ENCODE data around the gene UAP1.
"Not testable (repeated sequence)": the region's sequence is repeated elsewhere in the genome, so short reads cannot be mapped to it uniquely, and the experiment has no call there.

UAP1 gene

DNA sequence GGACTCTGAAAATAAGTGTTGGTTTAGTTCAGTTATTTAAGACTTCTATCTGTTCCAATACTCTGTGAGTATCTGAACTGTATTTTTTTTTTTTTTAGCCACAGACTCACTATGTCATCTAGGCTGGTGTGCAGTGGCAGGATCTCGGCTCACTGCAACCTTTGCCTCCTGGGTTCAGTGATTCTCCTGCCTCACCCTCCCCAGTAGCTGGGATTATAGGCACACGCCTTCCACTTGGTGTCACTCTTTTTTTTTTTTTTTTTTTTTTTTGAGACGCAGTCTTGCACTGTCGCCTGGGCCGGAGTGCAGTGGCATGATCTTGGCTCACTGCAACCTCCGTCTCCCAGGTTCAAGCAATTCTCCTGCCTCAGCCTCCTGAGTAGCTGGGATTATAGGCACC, 21.4 kb downstream of the UAP1 start:
- 86 to 91% methylated on average over 6 of the region's 6 CpGs for WGBS, 2 experiments
- not testable (repeated sequence) for H3K27me3 ChIP-seq (ENCODE audit: control insufficient read depth, insufficient read depth, low read length, poor library complexity, severe bottlenecking); H3K4me3 ChIP-seq (ENCODE audit: insufficient read depth, low read depth, low read length); H3K4me1 ChIP-seq (ENCODE audit: control insufficient read depth, insufficient read depth, low read length); H3K27ac ChIP-seq (ENCODE audit: insufficient read depth, low read depth, low read length, poor library complexity, severe bottlenecking); H3K9me3 ChIP-seq (ENCODE audit: control insufficient read depth, low read length); H3K36me3 ChIP-seq (ENCODE audit: control insufficient read depth, insufficient read depth, low read length)

DNA sequence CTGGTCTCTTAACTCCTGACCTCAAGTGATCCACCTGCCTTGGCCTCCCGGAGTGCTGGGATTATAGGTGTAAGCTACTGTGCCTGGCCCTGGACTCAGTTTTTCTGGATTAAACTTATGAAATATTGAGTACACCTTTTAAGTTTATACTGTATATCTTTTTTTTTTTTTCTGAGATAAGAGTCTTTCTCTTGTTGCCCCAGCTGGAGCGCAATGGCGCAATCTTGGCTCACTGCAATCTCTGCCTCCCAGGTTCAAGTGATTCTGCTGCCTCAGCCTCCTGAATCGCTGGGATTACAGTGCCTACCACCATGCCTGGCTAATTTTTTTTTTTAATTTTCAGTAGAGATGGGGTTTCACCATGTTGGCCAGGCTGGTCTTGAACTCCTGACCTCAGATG, 23.6 kb downstream of the UAP1 start:
- not testable (repeated sequence) for H3K27me3 ChIP-seq (ENCODE audit: control insufficient read depth, insufficient read depth, low read length, poor library complexity, severe bottlenecking); H3K9me3 ChIP-seq (ENCODE audit: control insufficient read depth, low read length); H3K27ac ChIP-seq (ENCODE audit: insufficient read depth, low read depth, low read length, poor library complexity, severe bottlenecking); H3K4me1 ChIP-seq (ENCODE audit: control insufficient read depth, insufficient read depth, low read length); H3K36me3 ChIP-seq (ENCODE audit: control insufficient read depth, insufficient read depth, low read length); H3K4me3 ChIP-seq (ENCODE audit: insufficient read depth, low read depth, low read length)
- WGBS, 2 experiments, result 93 to 96% methylated on average over 4 of the region's 4 CpGs

DNA sequence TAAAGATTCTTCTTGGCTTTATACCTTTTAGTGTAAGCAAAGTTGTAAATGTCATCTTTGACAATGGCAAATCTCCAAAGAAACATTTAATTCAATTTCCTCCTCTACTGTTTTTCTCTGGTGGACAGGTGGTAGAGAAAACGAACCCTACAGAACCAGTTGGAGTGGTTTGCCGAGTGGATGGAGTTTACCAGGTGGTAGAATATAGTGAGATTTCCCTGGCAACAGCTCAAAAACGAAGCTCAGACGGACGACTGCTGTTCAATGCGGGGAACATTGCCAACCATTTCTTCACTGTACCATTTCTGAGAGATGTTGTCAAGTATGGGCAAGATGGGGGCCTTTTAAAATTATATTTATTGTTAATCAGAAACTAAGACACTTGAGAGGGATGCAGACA, 25.8 kb downstream of the UAP1 start:
- no peaks in the 10 kb centered on the region for H3K36me3 ChIP-seq (ENCODE audit: control insufficient read depth, insufficient read depth, low read length)
- no peak overlapping the region for H3K4me3 ChIP-seq (ENCODE audit: insufficient read depth, low read depth, low read length)
- H3K27ac ChIP-seq (ENCODE audit: insufficient read depth, low read depth, low read length, poor library complexity, severe bottlenecking), result no peak overlapping the region
- no peaks in the 10 kb centered on the region for H3K9me3 ChIP-seq (ENCODE audit: control insufficient read depth, low read length)
- no peaks in the 10 kb centered on the region for H3K4me1 ChIP-seq (ENCODE audit: control insufficient read depth, insufficient read depth, low read length)
- 97 to 100% methylated on average over 6 of the region's 6 CpGs for WGBS, 2 experiments
- H3K27me3 ChIP-seq (ENCODE audit: control insufficient read depth, insufficient read depth, low read length, poor library complexity, severe bottlenecking), result no peaks in the 10 kb centered on the region

DNA sequence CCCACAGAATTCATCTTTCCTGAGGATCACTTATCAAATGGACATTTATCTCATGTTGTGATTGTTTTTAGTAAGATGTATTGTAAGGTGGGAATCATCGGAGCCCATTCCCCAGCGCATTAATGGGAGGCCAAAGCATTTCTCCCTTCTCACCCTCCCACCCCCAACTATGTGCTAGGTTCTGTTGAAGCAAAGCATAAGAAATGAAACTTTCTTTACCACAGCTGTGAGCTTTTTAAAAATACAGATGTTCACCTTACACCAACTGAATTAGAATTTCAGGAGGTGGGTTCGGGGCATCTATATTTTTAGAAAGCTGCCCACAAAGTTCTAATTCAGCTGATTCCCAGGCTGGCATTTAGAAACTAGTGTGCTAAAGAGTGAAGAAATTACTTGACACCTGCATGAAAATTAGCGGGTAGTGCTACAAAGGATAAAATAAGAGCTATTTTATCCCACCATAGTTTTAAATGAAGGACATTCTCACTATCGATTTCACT, 26.3 kb downstream of the UAP1 start:
- Histone ChIP-seq H3K27ac (ENCODE audit: insufficient read depth, low read depth, low read length, poor library complexity, severe bottlenecking) (no peak overlapping the region), H3K4me1 (ENCODE audit: control insufficient read depth, insufficient read depth, low read length) (no peaks in the 10 kb centered on the region), H3K9me3 (ENCODE audit: control insufficient read depth, low read length) (no peaks in the 10 kb centered on the region), H3K27me3 (ENCODE audit: control insufficient read depth, insufficient read depth, low read length, poor library complexity, severe bottlenecking) (no peaks in the 10 kb centered on the region), H3K36me3 (ENCODE audit: control insufficient read depth, insufficient read depth, low read length) (no peaks in the 10 kb centered on the region), H3K4me3 (ENCODE audit: insufficient read depth, low read depth, low read length) (no peak overlapping the region)
- WGBS, 2 experiments, result 94 to 96% methylated on average over 3 to 5 of the region's 5 CpGs

DNA sequence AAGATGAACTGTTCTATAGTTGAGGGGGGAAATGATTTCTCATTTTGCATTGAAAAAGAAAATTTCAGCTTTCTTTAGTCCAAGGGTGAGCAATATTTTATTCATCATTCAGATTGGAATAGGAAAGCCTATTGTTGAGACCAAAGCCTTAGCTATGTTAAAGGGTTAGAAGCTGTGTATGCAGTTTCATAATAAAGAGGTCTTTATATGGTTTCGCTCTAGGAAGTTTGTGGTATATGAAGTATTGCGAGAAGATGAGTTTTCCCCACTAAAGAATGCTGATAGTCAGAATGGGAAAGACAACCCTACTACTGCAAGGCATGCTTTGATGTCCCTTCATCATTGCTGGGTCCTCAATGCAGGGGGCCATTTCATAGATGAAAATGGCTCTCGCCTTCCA, 28.6 kb downstream of the UAP1 start:
- H3K36me3 ChIP-seq (ENCODE audit: control insufficient read depth, insufficient read depth, low read length), result no peaks in the 10 kb centered on the region
- H3K27me3 ChIP-seq (ENCODE audit: control insufficient read depth, insufficient read depth, low read length, poor library complexity, severe bottlenecking), result no peaks in the 10 kb centered on the region
- WGBS, 2 experiments, result 94 to 96% methylated on average over 3 of the region's 3 CpGs
- no peak overlapping the region for H3K4me3 ChIP-seq (ENCODE audit: insufficient read depth, low read depth, low read length)
- H3K27ac ChIP-seq (ENCODE audit: insufficient read depth, low read depth, low read length, poor library complexity, severe bottlenecking), result no peak overlapping the region
- H3K9me3 ChIP-seq (ENCODE audit: control insufficient read depth, low read length), result no peaks in the 10 kb centered on the region
- H3K4me1 ChIP-seq (ENCODE audit: control insufficient read depth, insufficient read depth, low read length), result no peaks in the 10 kb centered on the region

DNA sequence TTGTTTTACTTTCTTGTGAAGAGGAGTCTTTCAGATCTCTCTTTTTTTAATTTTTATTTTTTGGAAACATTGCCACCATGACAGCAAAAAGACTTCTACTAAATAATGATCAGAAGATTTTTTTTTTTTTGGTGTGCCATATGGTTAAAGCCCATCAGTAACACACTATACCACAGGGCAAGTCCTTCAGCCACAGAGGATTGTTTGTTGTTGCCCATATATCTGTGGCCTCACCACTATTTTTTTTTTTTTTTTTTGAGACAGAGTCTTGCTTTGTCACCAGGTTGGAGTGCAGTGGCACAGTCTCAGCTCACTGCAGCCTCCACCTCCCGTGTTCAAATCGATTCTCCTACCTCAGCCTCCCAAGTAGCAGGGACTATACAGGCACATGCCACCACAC, 29.2 kb downstream of the UAP1 start:
- Histone ChIP-seq H3K27ac (ENCODE audit: insufficient read depth, low read depth, low read length, poor library complexity, severe bottlenecking) (no peak overlapping the region), H3K36me3 (ENCODE audit: control insufficient read depth, insufficient read depth, low read length) (no peaks in the 10 kb centered on the region), H3K4me1 (ENCODE audit: control insufficient read depth, insufficient read depth, low read length) (no peaks in the 10 kb centered on the region), H3K27me3 (ENCODE audit: control insufficient read depth, insufficient read depth, low read length, poor library complexity, severe bottlenecking) (no peaks in the 10 kb centered on the region), H3K9me3 (ENCODE audit: control insufficient read depth, low read length) (no peaks in the 10 kb centered on the region), H3K4me3 (ENCODE audit: insufficient read depth, low read depth, low read length) (no peak overlapping the region)
- WGBS, 2 experiments, result 83 to 100% methylated on average over 2 of the region's 2 CpGs

DNA sequence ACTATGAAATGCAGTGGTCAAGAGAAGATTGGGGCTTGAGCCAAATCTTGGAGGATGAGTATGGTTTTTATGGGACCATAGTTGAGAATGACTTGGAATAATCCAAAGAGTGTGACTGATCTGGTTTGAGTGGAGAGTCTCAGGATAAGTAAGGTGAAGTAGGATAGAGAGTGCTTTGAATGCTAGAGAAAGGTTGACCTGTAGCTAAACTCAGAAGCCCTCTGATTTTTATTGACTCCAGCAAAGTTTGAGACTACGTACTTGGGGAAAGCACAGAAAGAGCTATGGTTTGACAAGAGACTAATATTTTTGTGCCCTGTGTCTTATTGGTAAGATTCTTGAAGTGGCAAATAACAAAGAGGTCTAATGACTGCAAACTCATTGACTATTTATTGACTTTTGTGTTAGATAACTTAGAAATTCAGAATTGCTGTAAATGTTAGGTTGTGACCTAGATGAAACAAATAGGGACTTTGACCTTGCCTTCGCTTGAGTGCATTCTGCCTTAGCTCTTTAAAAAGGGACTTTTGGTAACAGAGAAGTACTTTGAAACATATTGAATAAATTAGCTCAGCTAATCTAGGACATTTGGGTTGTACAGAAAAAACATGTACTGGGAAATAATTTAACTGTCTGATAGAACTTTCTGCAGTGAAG, 35.1 kb downstream of the UAP1 start:
- Histone ChIP-seq H3K36me3 (ENCODE audit: control insufficient read depth, insufficient read depth, low read length) (no peaks in the 10 kb centered on the region), H3K4me3 (ENCODE audit: insufficient read depth, low read depth, low read length) (no peak overlapping the region), H3K9me3 (ENCODE audit: control insufficient read depth, low read length) (no peaks in the 10 kb centered on the region), H3K4me1 (ENCODE audit: control insufficient read depth, insufficient read depth, low read length) (no peaks in the 10 kb centered on the region), H3K27ac (ENCODE audit: insufficient read depth, low read depth, low read length, poor library complexity, severe bottlenecking) (no peak overlapping the region), H3K27me3 (ENCODE audit: control insufficient read depth, insufficient read depth, low read length, poor library complexity, severe bottlenecking) (no peaks in the 10 kb centered on the region)
- 96 to 100% methylated on average over 2 of the region's 2 CpGs for WGBS, 2 experiments

DNA sequence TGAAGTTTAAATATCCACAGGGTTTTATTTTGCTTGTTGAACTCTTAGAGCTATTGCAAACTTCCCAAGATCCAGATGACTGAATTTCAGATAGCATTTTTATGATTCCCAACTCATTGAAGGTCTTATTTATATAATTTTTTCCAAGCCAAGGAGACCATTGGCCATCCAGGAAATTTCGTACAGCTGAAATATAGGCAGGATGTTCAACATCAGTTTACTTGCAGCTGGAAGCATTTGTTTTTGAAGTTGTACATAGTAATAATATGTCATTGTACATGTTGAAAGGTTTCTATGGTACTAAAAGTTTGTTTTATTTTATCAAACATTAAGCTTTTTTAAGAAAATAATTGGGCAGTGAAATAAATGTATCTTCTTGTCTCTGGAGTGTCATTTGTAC, 37.9 kb downstream of the UAP1 start:
- Histone ChIP-seq H3K4me1 (ENCODE audit: control insufficient read depth, insufficient read depth, low read length) (no peaks in the 10 kb centered on the region), H3K36me3 (ENCODE audit: control insufficient read depth, insufficient read depth, low read length) (no peaks in the 10 kb centered on the region), H3K27me3 (ENCODE audit: control insufficient read depth, insufficient read depth, low read length, poor library complexity, severe bottlenecking) (no peaks in the 10 kb centered on the region), H3K27ac (ENCODE audit: insufficient read depth, low read depth, low read length, poor library complexity, severe bottlenecking) (no peak overlapping the region), H3K9me3 (ENCODE audit: control insufficient read depth, low read length) (no peaks in the 10 kb centered on the region), H3K4me3 (ENCODE audit: insufficient read depth, low read depth, low read length) (no peak overlapping the region)
- WGBS, 2 experiments, result 92% methylated on average over 1 of the region's 1 CpG

DNA sequence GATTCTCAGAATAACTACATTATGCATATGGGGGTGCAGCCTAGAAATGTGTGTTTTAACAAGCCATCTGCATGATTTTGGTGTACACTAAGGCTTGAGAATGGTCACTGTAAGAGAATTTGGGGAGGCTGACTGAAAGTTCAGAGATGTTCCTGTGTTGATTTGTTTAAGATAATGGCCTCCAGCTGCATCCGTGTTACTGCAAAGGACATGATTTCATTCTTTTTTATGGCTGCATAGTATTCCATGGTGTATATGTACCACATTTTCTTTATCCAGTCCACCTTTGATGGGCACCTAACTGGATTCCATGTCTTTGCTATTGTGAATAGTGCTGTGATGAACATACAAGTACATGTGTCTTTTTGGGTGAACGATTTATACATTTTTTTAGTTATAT, 41.6 kb downstream of the UAP1 start:
- not testable (repeated sequence) for H3K27me3 ChIP-seq (ENCODE audit: control insufficient read depth, insufficient read depth, low read length, poor library complexity, severe bottlenecking); H3K27ac ChIP-seq (ENCODE audit: insufficient read depth, low read depth, low read length, poor library complexity, severe bottlenecking); H3K36me3 ChIP-seq (ENCODE audit: control insufficient read depth, insufficient read depth, low read length); H3K4me3 ChIP-seq (ENCODE audit: insufficient read depth, low read depth, low read length); H3K4me1 ChIP-seq (ENCODE audit: control insufficient read depth, insufficient read depth, low read length); H3K9me3 ChIP-seq (ENCODE audit: control insufficient read depth, low read length)
- 92 to 95% methylated on average over 2 of the region's 2 CpGs for WGBS, 2 experiments

DNA sequence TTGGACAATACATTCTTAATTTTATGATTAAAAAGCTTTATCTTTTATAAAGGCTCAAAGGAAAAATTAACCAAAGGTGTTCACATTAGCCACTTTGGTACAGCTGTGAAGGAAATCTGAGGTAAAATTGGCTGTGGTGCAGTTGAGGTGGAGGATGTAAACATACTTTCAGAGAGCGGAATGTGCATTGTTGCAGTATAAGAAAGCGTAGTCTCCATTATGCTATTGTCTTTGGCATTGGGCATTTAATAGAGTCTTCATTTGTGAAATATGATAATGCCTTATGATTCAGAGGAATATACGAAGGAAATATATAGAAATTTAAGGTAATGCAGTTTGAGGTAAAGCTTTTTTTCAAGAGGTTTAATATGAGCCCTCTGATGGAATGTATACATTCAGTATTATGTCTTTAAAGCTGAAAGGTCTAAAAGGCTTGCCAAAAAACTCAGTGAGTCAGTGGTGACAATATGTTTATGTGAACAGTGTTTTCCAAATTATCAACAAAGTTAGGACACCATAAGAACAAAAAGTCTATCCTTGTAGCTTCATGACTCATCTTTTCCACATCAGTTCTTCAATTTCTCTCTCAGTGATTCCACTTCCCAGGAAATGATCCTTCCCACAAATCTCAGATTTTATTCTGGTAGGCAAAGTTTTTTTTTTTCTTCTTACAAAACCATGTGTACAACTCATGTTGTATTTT, 43.9 kb downstream of the UAP1 start:
- Histone ChIP-seq H3K4me3 (ENCODE audit: insufficient read depth, low read depth, low read length) (no peak overlapping the region), H3K9me3 (ENCODE audit: control insufficient read depth, low read length) (no peaks in the 10 kb centered on the region), H3K27ac (ENCODE audit: insufficient read depth, low read depth, low read length, poor library complexity, severe bottlenecking) (no peak overlapping the region), H3K4me1 (ENCODE audit: control insufficient read depth, insufficient read depth, low read length) (no peaks in the 10 kb centered on the region), H3K27me3 (ENCODE audit: control insufficient read depth, insufficient read depth, low read length, poor library complexity, severe bottlenecking) (no peaks in the 10 kb centered on the region), H3K36me3 (ENCODE audit: control insufficient read depth, insufficient read depth, low read length) (no peaks in the 10 kb centered on the region)
- WGBS, 2 experiments, result 94 to 95% methylated on average over 3 of the region's 3 CpGs
